Astrocyte (in vitro differentiated cells and primary cell): Measurements from ENCODE around the gene USP50.

ENCODE experiments used
- CTCF ChIP-seq: IDR thresholded peaks from 2 replicates; pipeline ENCODE4 v1.5.1; 2011; ENCODE audit warnings: low read depth, mild to moderate bottlenecking, inconsistent platforms, low read length, moderate library complexity; ENCODE audit not compliant: insufficient read depth
- EZH2 ChIP-seq: IDR thresholded peaks from 2 replicates; pipeline ENCODE4 v1.6.1; 2012; ENCODE audit warnings: mild to moderate bottlenecking, low read length, inconsistent platforms; ENCODE audit not compliant: insufficient read depth

GRCh38 chr15:50452927-50453326 lies 93.5 kb downstream of the USP50 start:
- no peak for TF ChIP-seq CTCF
- TF ChIP-seq EZH2, result no peak
